ENCODE results near the gene PKNOX2. TPM values are rescaled to one million over a fixed set of nuclear protein-coding genes. Genes with fewer than 3 reads are reported as not detected.

Gene PKNOX2
- polyA plus RNA-seq, 2 of the 4 experiments (the other 2 are of a cell fraction), result not detected

- POLR2A ChIA-PET, result no interaction called here
- Histone ChIP-seq H3K9me3 (no peaks in the 10 kb centered on the region), H3K4me2 (no peak overlapping the region), H3K27ac (no peak overlapping the region), H3K4me1 (no peaks in the 10 kb centered on the region), H3K4me3 (no peak overlapping the region)
- TF ChIP-seq KDM1A (IDR thresholded peaks at IDR 0.05; ENCODE audit: low read depth), result no peak
- no peak for TF ChIP-seq HOXB5 (CRISPR knock-in tag; IDR thresholded peaks at IDR 0.05)
- no peak for TF ChIP-seq ZFP36 (IDR thresholded peaks at IDR 0.05; ENCODE audit: borderline replicate concordance, partially characterized antibody)
- 24% methylated on average over 11 of the region's 14 CpGs for WGBS (ENCODE audit: missing lambda C conversion rate)
- FAIRE-seq (no peak), DNase-seq (ENCODE audit: low read depth in 1 of 2, low spot score in 1 of 2) (no peak), ATAC-seq (no peak)
- CTCF ChIA-PET, result no interaction called here
These were observed 89.4 kb downstream of the PKNOX2 start for GRCh38 chr11:125253795-125254525.

GRCh38 chr11:125256541-125257189, 92.1 kb downstream of the PKNOX2 start:
- DNase-seq (ENCODE audit: low read depth in 1 of 2, low spot score in 1 of 2) (no peak), FAIRE-seq (no peak), ATAC-seq (no peak)
- no peak overlapping the region for H3K4me3 ChIP-seq
- POLR2A ChIA-PET, result no interaction called here
- no peaks in the 10 kb centered on the region for H3K4me1 ChIP-seq
- WGBS (ENCODE audit: missing lambda C conversion rate), result 57% methylated on average over 6 of the region's 6 CpGs
- H3K9me3 ChIP-seq, result no peaks in the 10 kb centered on the region
- H3K4me2 ChIP-seq, result no peak overlapping the region
- TF ChIP-seq CEBPB (IDR thresholded peaks at IDR 0.05) (no peak), CBX2 (IDR thresholded peaks at IDR 0.05; ENCODE audit: borderline replicate concordance, low read depth) (no peak), USF2 (IDR thresholded peaks at IDR 0.05) (no peak), NPAS2 (CRISPR knock-in tag; IDR thresholded peaks at IDR 0.05; ENCODE audit: borderline replicate concordance) (no peak), SREBF2 (IDR thresholded peaks at IDR 0.05) (no peak), CBX8 (IDR thresholded peaks at IDR 0.05) (no peak), NR3C1 (IDR thresholded peaks at IDR 0.05) (no peak), GATA3 (IDR thresholded peaks at IDR 0.05; ENCODE audit: borderline replicate concordance) (no peak), EP300 (IDR thresholded peaks at IDR 0.05) (no peak), SMC3 (IDR thresholded peaks at IDR 0.05) (no peak), HMGXB4 (CRISPR knock-in tag; IDR thresholded peaks at IDR 0.05; ENCODE audit: borderline replicate concordance) (no peak), HEYL (CRISPR knock-in tag; IDR thresholded peaks at IDR 0.05) (no peak), KDM1A (IDR thresholded peaks at IDR 0.05; ENCODE audit: low read depth) (no peak), RCOR1 (IDR thresholded peaks at IDR 0.05; ENCODE audit: low read depth, low read length) (no peak), EHF (CRISPR knock-in tag; IDR thresholded peaks at IDR 0.05) (no peak), MAFK (IDR thresholded peaks at IDR 0.05; ENCODE audit: partially characterized antibody) (no peak), REST (IDR thresholded peaks at IDR 0.05) (no peak), JUN (IDR thresholded peaks at IDR 0.05) (no peak)
- CTCF ChIA-PET, result no interaction called here
- H3K27ac ChIP-seq, result no peak overlapping the region

Data from A549 (cell line).